OCI-LY7 (cell line): Measurements from ENCODE around the gene PLA2G2A. TPM values are rescaled to one million over a fixed set of nuclear protein-coding genes. Genes with fewer than 3 reads are reported as not detected.
"Not testable (repeated sequence)": the region's sequence is repeated elsewhere in the genome, so short reads cannot be mapped to it uniquely, and the experiment has no call there.

Experiments
- BruUV-seq: library from RNA; stranded (reverse); fragments of 400-500 nt; replicated peaks from 2 replicates; lab custom pipeline; 2021; lab: Mats Ljungman, UMichigan
- CTCF ChIA-PET: fragments of 300-600 bp; sonication (Branson Sonifier 250); formaldehyde crosslinking; loops from one replicate; lab custom pipeline; 2022; ENCODE audit warnings: antibody characterized with exemption; ENCODE audit not compliant: unreplicated experiment; lab: Charles Lee
- POLR2A ChIA-PET: fragments of 300-600 bp; sonication (Branson Sonifier 250); formaldehyde crosslinking; loops from one replicate; lab custom pipeline; 2022; ENCODE audit warnings: antibody characterized with exemption; lab: Charles Lee
- DNase-seq: peaks from one replicate; pipeline ENCODE4 v3.0.0-alpha.2; 2015; ENCODE audit warnings: low spot score
- H2AFZ ChIP-seq: fragments of 200-600 bp; sonication (generic), shearing (Covaris generic); 2 replicates; pipeline ENCODE4 v1.6.1; 2014; ENCODE audit warnings: mild to moderate bottlenecking, antibody characterized with exemption, low read length, moderate library complexity
- H3K27ac ChIP-seq: fragments of 200-600 bp; sonication (generic); 2 replicates; pipeline ENCODE4 v1.5.1; 2014; ENCODE audit warnings: mixed run types, low read depth, mild to moderate bottlenecking, moderate library complexity, low read length, inconsistent platforms; ENCODE audit not compliant: poor library complexity, severe bottlenecking
- H3K36me3 ChIP-seq: fragments of 200-600 bp; sonication (generic); 2 replicates; pipeline ENCODE4 v1.6.1; 2014; ENCODE audit warnings: mild to moderate bottlenecking, antibody characterized with exemption, low read length, moderate library complexity, mixed read lengths; ENCODE audit not compliant: insufficient read depth
- H3K4me1 ChIP-seq: fragments of 200-600 bp; sonication (generic); 2 replicates; pipeline ENCODE4 v1.5.1; 2014; ENCODE audit warnings: mild to moderate bottlenecking, low read length; ENCODE audit not compliant: insufficient read depth, poor library complexity, severe bottlenecking
- H3K4me2 ChIP-seq: fragments of 200-600 bp; sonication (generic); 2 replicates; pipeline ENCODE4 v1.6.1; 2014; ENCODE audit warnings: mild to moderate bottlenecking, low read length
- H3K4me3 ChIP-seq: fragments of 200-600 bp; sonication (generic); 2 replicates; pipeline ENCODE4 v1.5.1; 2014; ENCODE audit warnings: mild to moderate bottlenecking, low read depth, low read length; ENCODE audit not compliant: poor library complexity, severe bottlenecking
- H3K79me2 ChIP-seq: fragments of 200-600 bp; sonication (generic); 2 replicates; pipeline ENCODE4 v1.6.1; 2016; ENCODE audit warnings: low read depth, mild to moderate bottlenecking, low read length, moderate library complexity, mixed read lengths; ENCODE audit not compliant: insufficient read depth
- H3K9me2 ChIP-seq: fragments of 200-600 bp; sonication (generic); 2 replicates; pipeline ENCODE4 v1.6.1; 2016; ENCODE audit warnings: mild to moderate bottlenecking, low read length, mixed read lengths; ENCODE audit not compliant: insufficient read depth
- H3K9me3 ChIP-seq: fragments of 200-600 bp; sonication (generic); 2 replicates; pipeline ENCODE4 v1.6.1; 2014; ENCODE audit warnings: mild to moderate bottlenecking, mixed run types, low read length, mixed read lengths
- H4K20me1 ChIP-seq: fragments of 200-600 bp; sonication (generic); 2 replicates; pipeline ENCODE4 v1.6.1; 2014; ENCODE audit warnings: mild to moderate bottlenecking, antibody characterized with exemption, low read length, moderate library complexity, mixed read lengths; ENCODE audit not compliant: insufficient read depth
- CTCF ChIP-seq: fragments of 200-600 bp; sonication (generic); conservative IDR thresholded peaks from 2 replicates; pipeline ENCODE4 v1.5.1; 2014; ENCODE audit warnings: mild to moderate bottlenecking, antibody characterized with exemption, low read length, moderate library complexity, mixed read lengths
- EZH2phosphoT487 ChIP-seq: fragments of 200-600 bp; sonication (generic); IDR thresholded peaks from 2 replicates; pipeline ENCODE4 v1.6.1; 2018; ENCODE audit warnings: low read depth, borderline replicate concordance, mild to moderate bottlenecking, mixed run types, antibody characterized with exemption, low read length, moderate library complexity, mixed read lengths
- intact Hi-C: fragments of 100-400 bp; cut with micrococcal nuclease; formaldehyde crosslinking; loops from one replicate; pipeline ENCODE4 v1.10.0; 2022; ENCODE audit not compliant: unreplicated experiment
- total RNA-seq, 2 experiments: library from RNA; depleted of rRNA in 1 of 2; stranded (reverse); fragments of >200 nt in 1 of 2; shearing (Covaris generic) in 1 of 2; gene quantifications; 2 replicates each; pipeline ENCODE4 v1.2.3, GENCODE V29; 2014 to 2022

PLA2G2A gene
- total RNA-seq, 2 experiments from 2014 or later: not detected

GRCh38 chr1:19936061-19936750 is 43.2 kb downstream of the PLA2G2A start:
- ChIA-PET POLR2A (no interaction called here), CTCF (no interaction called here)
- no peak for TF ChIP-seq CTCF
- TF ChIP-seq EZH2phosphoT487: no peak
- Histone ChIP-seq H3K36me3 (no peaks in the 10 kb centered on the region), H3K9me2 (no peaks in the 10 kb centered on the region), H3K27ac (no peak overlapping the region), H4K20me1 (no peaks in the 10 kb centered on the region), H3K4me2 (no peak overlapping the region), H3K4me1 (no peaks in the 10 kb centered on the region), H2AFZ (no peak overlapping the region), H3K79me2 (no peaks in the 10 kb centered on the region), H3K4me3 (no peak overlapping the region), H3K9me3 (no peaks in the 10 kb centered on the region)
- BruUV-seq: no TSS peak
- intact Hi-C loops: no loop called here
- no peak for DNase-seq

GRCh38 chr1:19934336-19934735 is 45.1 kb downstream of the PLA2G2A start:
- H2AFZ ChIP-seq: no peak overlapping the region
- BruUV-seq: no TSS peak
- H3K27ac ChIP-seq: no peak overlapping the region
- CTCF ChIA-PET: interaction anchor here (0.5 kb wide), 1 partner anchor 1075 kb away, joined by 4 read pairs; no protein-coding TSS in a partner anchor
- no peaks in the 10 kb centered on the region for H3K4me1 ChIP-seq
- POLR2A ChIA-PET: no interaction called here
- no peak overlapping the region for H3K4me3 ChIP-seq
- no peaks in the 10 kb centered on the region for H4K20me1 ChIP-seq
- no peaks in the 10 kb centered on the region for H3K36me3 ChIP-seq
- H3K9me2 ChIP-seq: no peaks in the 10 kb centered on the region
- H3K9me3 ChIP-seq: no peaks in the 10 kb centered on the region
- intact Hi-C loops: no loop called here
- DNase-seq: no peak
- H3K79me2 ChIP-seq: no peaks in the 10 kb centered on the region
- TF ChIP-seq CTCF: no peak
- H3K4me2 ChIP-seq: no peak overlapping the region

- no TSS peak for BruUV-seq
- POLR2A ChIA-PET: interaction anchor here (0.7 kb wide), 1 partner anchor 195 kb away, joined by 3 read pairs; no protein-coding TSS in a partner anchor
- intact Hi-C loops: no loop called here
- Histone ChIP-seq H3K4me2 (no peak overlapping the region), H3K36me3 (no peaks in the 10 kb centered on the region), H3K79me2 (no peaks in the 10 kb centered on the region), H3K4me1 (no peaks in the 10 kb centered on the region), H3K9me3 (no peaks in the 10 kb centered on the region), H4K20me1 (no peaks in the 10 kb centered on the region), H3K27ac (no peak overlapping the region), H2AFZ (no peak overlapping the region), H3K4me3 (no peak overlapping the region), H3K9me2 (no peaks in the 10 kb centered on the region)
- CTCF ChIA-PET: no interaction called here
- TF ChIP-seq CTCF: no peak
- no peak for TF ChIP-seq EZH2phosphoT487
- DNase-seq: no peak
Observed at GRCh38 chr1:19932866-19933265, 46.6 kb downstream of the PLA2G2A start.

- H3K79me2 ChIP-seq, H4K20me1 ChIP-seq, H3K4me1 ChIP-seq, intact Hi-C loops, DNase-seq, H3K36me3 ChIP-seq, CTCF ChIA-PET, BruUV-seq, H3K9me3 ChIP-seq, POLR2A ChIA-PET, H3K9me2 ChIP-seq, H3K4me2 ChIP-seq, H3K27ac ChIP-seq, H2AFZ ChIP-seq, H3K4me3 ChIP-seq: not testable (repeated sequence)
Observed at GRCh38 chr1:19927130-19927421, 52.3 kb downstream of the PLA2G2A start.
